Breast epithelium (tissue), 4 donors: ENCODE measurements around the gene PLS1. TPM values are rescaled to one million over a fixed set of nuclear protein-coding genes. Genes with fewer than 3 reads are reported as not detected.
"Not testable (repeated sequence)": the region's sequence is repeated elsewhere in the genome, so short reads cannot be mapped to it uniquely, and the experiment has no call there.

Source experiments
- DNase-seq, 2 donors: peaks; one replicate each; pipeline ENCODE4 v3.0.0-alpha.2; 2019; ENCODE audit warnings: low spot score in 2 of 2
- H3K27ac ChIP-seq, 2 donors: fragments of 200-600 bp; sonication (generic) in 1 of 2; one replicate each; pipeline ENCODE4 v1.5.1; 2016 to 2019; ENCODE audit warnings: mild to moderate bottlenecking in 1 of 2
- H3K27me3 ChIP-seq, 2 donors: fragments of 200-600 bp; sonication (generic) in 1 of 2; one replicate each; pipeline versions ENCODE4 v1.5.1 to v1.6.0; 2017 to 2019; ENCODE audit warnings: control low read depth in 1 of 2, mild to moderate bottlenecking in 1 of 2
- H3K36me3 ChIP-seq: fragments of 200-600 bp; one replicate; pipeline ENCODE4 v1.5.1; 2019
- H3K4me1 ChIP-seq, 2 donors: fragments of 200-600 bp; sonication (generic); one replicate each; pipeline ENCODE4 v1.5.1; 2016 to 2019; ENCODE audit warnings: control low read depth in 1 of 2
- H3K4me3 ChIP-seq, 3 donors: fragments of 200-600 bp; sonication (generic); 1 replicate in 2 of 3; 2 replicates in 1 of 3; pipeline ENCODE4 v1.5.1; 2016 to 2019; ENCODE audit warnings: mild to moderate bottlenecking in 3 of 3, moderate library complexity in 2 of 3
- H3K9me3 ChIP-seq, 2 donors: fragments of 200-600 bp; sonication (generic) in 1 of 2; one replicate each; pipeline ENCODE4 v1.5.1; 2016 to 2019; ENCODE audit warnings: control low read depth in 1 of 2
- POLR2A ChIP-seq: fragments of 450-650 bp; IDR thresholded peaks from one replicate; pipeline ENCODE4 v1.6.1; 2016; ENCODE audit warnings: antibody characterized with exemption, mild to moderate bottlenecking, moderate library complexity
- POLR2AphosphoS5 ChIP-seq, 3 donors: sonication (generic); formaldehyde crosslinking; IDR thresholded peaks; one replicate each; pipeline ENCODE4 v1.6.1; 2017; ENCODE audit warnings: antibody characterized with exemption in 3 of 3
- intact Hi-C: fragments of 100-400 bp; cut with DNase I; formaldehyde crosslinking; loops from one replicate; pipeline ENCODE4 v1.15.1; 2023; ENCODE audit warnings: low total_unique reads
- total RNA-seq, 3 donors: library from RNA; depleted of rRNA; stranded (reverse); fragments of >200 nt; gene quantifications; one replicate each; pipeline ENCODE4 v1.1.0, GENCODE V29; 2016
- TF ChIP-seq, protein P1 (sequence below), 3 donors: fragments of 450-650 bp; IDR thresholded peaks; one replicate each; pipeline ENCODE4 v1.5.1; 2016 to 2017; ENCODE audit warnings: antibody characterized with exemption in 3 of 3, mild to moderate bottlenecking in 3 of 3, moderate library complexity in 3 of 3

The PLS1 gene
- total RNA-seq, 3 donors from 2014 or later, result 1.6 to 18.4 (median 15.7) TPM

DNA sequence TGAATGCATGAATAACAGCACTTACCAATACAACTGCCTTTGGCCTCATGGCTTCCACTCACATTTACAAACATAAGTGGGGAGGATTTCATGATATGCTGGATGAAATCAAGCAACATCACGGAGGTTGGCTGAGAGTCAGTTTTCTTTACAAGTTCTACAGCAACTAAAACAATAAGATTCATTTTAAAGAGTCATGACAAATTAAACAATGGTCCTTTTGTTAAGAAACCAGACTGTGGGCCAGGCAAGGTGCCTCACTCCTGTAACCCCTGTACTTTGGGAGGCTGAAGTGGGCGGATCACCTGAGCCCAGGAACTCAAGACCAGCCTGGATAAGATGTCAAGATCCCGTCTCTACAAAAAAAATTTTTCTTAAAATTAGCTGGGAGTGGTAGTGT is 30.1 kb upstream of the PLS1 start:
- DNase-seq, result peak in 1 of 2 donors; percentile 35
- intact Hi-C loops, result no loop called here
- peak overlapping the region; percentile 56 to 69 for H3K27ac ChIP-seq
- H3K9me3 ChIP-seq, result no peaks in the 10 kb centered on the region
- peak overlapping the region in 1 of 3 donors; percentile 7 for H3K4me3 ChIP-seq
- TF ChIP-seq POLR2AphosphoS5 (IDR thresholded peaks at IDR 0.05), result no peak
- TF ChIP-seq, protein P1, sequence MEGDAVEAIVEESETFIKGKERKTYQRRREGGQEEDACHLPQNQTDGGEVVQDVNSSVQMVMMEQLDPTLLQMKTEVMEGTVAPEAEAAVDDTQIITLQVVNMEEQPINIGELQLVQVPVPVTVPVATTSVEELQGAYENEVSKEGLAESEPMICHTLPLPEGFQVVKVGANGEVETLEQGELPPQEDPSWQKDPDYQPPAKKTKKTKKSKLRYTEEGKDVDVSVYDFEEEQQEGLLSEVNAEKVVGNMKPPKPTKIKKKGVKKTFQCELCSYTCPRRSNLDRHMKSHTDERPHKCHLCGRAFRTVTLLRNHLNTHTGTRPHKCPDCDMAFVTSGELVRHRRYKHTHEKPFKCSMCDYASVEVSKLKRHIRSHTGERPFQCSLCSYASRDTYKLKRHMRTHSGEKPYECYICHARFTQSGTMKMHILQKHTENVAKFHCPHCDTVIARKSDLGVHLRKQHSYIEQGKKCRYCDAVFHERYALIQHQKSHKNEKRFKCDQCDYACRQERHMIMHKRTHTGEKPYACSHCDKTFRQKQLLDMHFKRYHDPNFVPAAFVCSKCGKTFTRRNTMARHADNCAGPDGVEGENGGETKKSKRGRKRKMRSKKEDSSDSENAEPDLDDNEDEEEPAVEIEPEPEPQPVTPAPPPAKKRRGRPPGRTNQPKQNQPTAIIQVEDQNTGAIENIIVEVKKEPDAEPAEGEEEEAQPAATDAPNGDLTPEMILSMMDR (IDR thresholded peaks at IDR 0.05), result no peak
- TF ChIP-seq POLR2A, result no peak
- H3K27me3 ChIP-seq, result no peaks in the 10 kb centered on the region
- H3K4me1 ChIP-seq, result no peaks in the 10 kb centered on the region
- H3K36me3 ChIP-seq, result no peaks in the 10 kb centered on the region

DNA sequence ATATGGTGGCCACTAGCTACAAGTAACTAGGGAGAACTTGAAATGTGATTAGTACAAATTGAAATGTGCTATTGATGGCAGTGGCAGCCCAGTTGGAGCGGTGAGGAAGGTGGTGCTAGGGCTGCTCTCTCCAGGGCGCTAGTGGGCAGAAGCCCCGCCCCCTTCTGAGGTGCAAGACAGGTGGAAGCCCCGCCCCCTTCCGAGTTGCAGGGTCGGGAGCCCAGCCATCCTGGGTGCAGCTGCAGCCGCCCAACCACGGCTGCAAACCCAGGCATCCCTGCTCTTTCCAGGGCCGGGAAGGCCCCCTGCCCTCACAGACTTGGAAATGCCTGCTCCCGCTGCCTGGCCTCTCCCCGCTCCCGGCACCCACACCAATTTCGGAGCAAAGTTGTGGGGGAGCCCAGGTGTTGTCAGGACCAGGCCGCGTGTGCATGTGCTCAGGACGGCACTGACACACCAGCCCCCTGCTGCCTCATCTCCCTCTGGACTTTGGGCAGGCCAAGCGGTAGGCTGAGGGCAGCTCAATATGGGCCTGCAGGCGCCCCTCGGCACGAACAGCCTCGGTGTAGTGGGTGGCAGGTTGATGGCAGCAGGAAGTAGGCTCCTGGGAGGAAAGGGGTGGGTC is 27.7 kb upstream of the PLS1 start:
- H3K36me3 ChIP-seq, result no peaks in the 10 kb centered on the region
- H3K27me3 ChIP-seq, result no peaks in the 10 kb centered on the region
- no peak overlapping the region for H3K4me3 ChIP-seq
- no peaks in the 10 kb centered on the region for H3K4me1 ChIP-seq
- intact Hi-C loops, result no loop called here
- no peak for DNase-seq
- H3K9me3 ChIP-seq, result no peaks in the 10 kb centered on the region
- no peak overlapping the region for H3K27ac ChIP-seq
- no peak for TF ChIP-seq POLR2A
- TF ChIP-seq POLR2AphosphoS5 (IDR thresholded peaks at IDR 0.05), result no peak
- TF ChIP-seq, protein P1 (IDR thresholded peaks at IDR 0.05), result no peak

DNA sequence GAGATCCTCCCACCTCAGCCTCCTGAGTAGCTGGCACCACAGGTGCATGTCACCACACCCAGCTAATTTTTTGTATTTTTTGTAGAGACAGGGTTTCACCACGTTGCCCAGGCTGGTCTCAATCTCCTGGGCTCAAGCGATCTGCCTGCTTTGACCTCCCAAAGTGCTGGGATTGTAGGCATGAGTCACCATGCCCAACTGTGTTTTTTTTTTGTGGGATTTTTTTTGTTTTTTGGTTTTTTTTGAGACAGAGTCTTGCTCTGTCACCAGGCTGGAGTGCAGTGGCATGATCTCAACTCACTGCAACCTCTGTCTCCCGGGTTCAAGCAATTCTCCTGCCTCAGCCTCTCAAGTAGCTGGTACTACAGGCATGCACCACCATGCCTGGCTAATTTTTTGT is 26.8 kb upstream of the PLS1 start:
- H3K27me3 ChIP-seq, DNase-seq, H3K9me3 ChIP-seq, H3K27ac ChIP-seq, H3K4me1 ChIP-seq, H3K36me3 ChIP-seq, H3K4me3 ChIP-seq, intact Hi-C loops: not testable (repeated sequence)

DNA sequence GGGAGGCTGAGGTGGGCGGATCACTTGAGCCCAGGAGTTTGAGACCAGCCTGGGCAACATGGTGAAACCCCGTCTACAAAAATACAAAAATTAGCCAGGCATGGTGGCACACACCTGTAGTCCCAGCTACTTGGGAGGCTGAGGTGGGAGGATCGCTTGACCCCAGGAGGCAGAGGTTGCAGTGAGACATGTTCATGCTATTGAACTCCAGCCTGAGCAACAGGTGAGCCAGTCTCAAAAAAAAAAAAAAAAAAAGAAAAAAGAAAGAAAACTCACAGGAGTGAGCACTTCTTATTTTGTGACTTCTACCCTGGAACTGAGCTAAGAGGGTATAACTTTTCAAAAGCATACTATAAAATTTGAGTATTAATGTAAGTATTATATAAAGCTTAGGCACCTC is 22.0 kb upstream of the PLS1 start:
- DNase-seq, H3K9me3 ChIP-seq, H3K4me1 ChIP-seq, H3K27ac ChIP-seq, H3K27me3 ChIP-seq, H3K4me3 ChIP-seq, H3K36me3 ChIP-seq, intact Hi-C loops: not testable (repeated sequence)

DNA sequence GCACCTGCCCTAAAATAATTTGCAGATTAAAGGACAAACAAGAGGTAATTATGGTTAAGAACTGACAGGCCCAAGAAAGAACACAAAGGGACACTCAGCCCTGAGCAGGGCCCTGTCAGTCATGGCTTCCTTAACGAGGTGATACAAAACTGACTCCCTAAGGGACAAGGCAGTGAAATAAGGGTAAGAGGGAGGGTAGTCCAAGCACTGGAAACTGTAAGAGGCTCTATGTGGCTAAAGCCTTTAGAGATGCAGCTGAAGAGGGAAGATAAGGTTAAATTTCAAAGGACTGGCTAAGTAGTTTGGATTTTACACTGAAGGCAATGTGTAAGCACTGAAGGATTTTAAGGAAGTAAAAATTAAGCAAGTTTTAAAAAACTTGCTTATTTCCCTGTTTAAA is 21.5 kb upstream of the PLS1 start:
- no peak for DNase-seq
- Histone ChIP-seq H3K27ac (no peak overlapping the region), H3K4me1 (peaks cover 0 to 8% of the 10 kb centered on the region in 2 donors), H3K4me3 (no peak overlapping the region), H3K36me3 (no peaks in the 10 kb centered on the region), H3K27me3 (no peaks in the 10 kb centered on the region), H3K9me3 (no peaks in the 10 kb centered on the region)
- TF ChIP-seq, protein P1 (IDR thresholded peaks at IDR 0.05), result no peak
- TF ChIP-seq POLR2A, result no peak
- intact Hi-C loops, result no loop called here

DNA sequence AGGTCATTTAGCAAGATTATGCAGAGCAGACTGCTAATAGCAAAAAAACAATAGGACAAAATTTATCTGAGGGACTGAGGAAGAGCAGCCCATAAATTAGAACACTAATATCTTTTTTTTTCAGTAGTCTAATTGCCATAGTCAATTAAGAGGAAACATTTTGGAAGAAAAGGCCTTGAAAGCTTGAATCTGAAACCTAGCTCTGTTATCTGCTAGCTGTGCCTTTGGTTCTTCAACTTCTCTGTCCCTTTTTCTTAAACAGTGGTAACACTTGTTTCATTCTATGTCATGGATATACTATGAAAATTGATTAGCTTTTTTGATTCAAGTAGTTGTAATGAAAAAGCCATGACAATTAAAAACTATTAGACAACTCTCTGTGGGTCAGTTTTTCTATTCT is 19.4 kb upstream of the PLS1 start:
- Histone ChIP-seq H3K4me3 (no peak overlapping the region), H3K27ac (no peak overlapping the region), H3K36me3 (no peaks in the 10 kb centered on the region), H3K27me3 (no peaks in the 10 kb centered on the region), H3K9me3 (no peaks in the 10 kb centered on the region), H3K4me1 (peaks cover 0 to 8% of the 10 kb centered on the region in 2 donors)
- TF ChIP-seq, protein P1 (IDR thresholded peaks at IDR 0.05), result no peak
- TF ChIP-seq POLR2AphosphoS5 (IDR thresholded peaks at IDR 0.05) (no peak), POLR2A (no peak)
- intact Hi-C loops, result no loop called here
- no peak for DNase-seq
